Stimulated activated CD8-positive, alpha-beta memory T cell treated with anti-CD3 and anti-CD28 coated beads, Interleukin-7, amount 100 ng/mL, for 4 hours (primary cell): ENCODE data around the gene FAM229B.
"Not testable (repeated sequence)": the region's sequence is repeated elsewhere in the genome, so short reads cannot be mapped to it uniquely, and the experiment has no call there.

ENCODE experiments used
- DNase-seq, 2 donors: peaks; one replicate each; pipeline ENCODE4 v3.0.0-alpha.2; 2020; ENCODE audit warnings: low read depth in 2 of 2

Gene FAM229B

DNA sequence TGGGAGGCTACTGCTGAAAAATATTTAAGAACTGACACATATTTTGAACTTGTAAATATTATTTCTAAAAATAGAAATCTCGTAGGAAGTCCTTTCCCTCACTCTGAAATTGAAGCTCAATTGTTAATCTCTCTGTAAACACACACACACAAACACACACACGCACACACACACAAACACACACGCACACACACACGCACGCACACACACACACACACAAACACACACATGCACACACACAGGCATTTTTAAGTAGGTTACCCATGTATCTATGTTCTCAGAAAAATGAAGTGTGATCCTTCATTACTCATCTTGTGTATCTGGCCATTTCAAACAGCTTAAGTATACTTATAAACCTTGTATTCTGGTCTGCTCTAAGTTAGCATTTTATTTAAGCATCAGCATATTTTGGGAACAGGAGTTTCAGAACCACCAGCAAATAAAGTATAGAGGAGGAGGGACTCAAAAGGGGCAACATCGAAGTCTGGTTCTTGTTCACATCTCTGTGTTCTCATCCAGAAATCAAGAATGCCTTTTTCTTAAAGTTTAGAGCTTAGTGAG lies 21.9 kb upstream of the FAM229B start:
- DNase-seq, result no peak

GRCh38 chr6:112066606-112067005 lies 20.8 kb upstream of the FAM229B start:
- no peak for DNase-seq

- no peak for DNase-seq
Measured at GRCh38 chr6:112081569-112081968, 5.8 kb upstream of the FAM229B start.

DNA sequence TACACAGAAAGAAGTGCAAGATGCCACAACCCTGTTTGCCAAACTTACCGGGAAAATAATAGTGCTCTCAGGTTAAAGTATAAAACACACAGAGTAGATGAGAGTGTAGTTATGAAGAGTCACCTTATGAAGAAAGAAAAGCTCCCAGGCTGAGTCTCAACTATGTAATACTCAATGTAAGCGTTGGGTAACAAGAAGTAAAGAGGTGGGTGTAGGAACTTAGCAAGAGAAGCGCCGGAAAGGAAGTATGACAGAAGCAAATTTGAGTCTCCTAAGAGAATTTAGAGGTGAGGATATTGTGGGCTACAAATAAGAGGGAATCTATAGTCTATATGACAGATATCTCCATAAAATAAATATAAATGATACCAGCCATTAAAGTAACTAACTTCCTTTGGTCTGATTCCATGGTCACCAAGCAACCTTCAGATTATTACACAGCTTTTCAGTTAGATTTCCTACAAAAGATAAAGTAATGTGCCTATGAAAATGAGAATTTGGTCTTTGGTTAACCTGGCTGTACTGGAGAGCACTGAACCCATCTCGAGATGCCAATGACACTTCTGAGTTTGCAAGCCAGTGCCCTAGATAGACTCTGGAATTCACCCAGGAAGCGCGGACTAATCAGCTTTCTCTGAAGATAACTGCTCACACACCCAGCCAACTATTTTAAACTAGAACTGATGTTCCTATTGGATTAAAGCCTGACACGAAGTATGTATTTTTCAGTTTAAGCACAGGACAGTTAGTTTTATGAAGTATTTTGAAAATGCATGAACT lies 1.9 kb upstream of the FAM229B start:
- DNase-seq, result no peak

DNA sequence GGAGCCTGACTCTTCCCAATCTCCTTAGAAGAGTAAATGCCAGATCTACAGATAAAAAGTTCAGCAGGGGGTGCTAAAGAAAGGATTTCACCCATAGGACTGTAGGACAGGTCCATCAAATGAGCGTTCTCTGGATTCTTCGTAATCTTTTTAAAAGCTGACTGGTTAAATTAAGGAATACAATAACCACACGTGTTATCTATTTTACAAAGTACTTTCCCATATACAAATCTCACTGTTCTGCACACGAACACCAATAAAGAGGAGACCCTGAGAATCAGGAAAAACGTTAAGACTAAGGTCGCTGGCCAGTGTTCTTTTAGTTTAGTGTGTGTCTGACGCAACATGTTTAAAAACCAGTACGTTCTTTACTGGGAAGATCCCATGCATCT lies 651 bp upstream of the FAM229B start:
- no peak for DNase-seq

DNA sequence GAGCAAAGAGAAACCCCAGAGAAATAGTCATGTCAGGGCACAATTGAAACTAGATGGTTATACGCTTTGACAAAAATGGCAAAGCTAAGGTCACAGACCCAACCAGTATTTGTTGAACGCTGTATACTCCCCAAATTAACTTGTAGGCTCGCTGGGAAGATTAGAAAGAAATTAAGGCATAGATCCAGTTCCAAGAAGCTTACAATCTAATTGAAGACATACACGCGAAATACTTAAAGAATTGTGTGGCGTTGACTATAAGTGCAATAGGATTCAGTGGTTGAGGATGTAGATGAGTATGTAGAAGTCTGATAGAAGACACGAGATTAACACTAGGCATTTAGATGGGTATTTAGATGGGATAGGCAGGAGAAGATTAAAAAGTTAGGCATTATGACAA lies 525 bp downstream of the FAM229B start:
- DNase-seq, result no peak

- DNase-seq, result no peak
Measured at GRCh38 chr6:112096901-112097300, 9.5 kb downstream of the FAM229B start.

- DNase-seq, result no peak
Measured at GRCh38 chr6:112100561-112100960, 13.2 kb downstream of the FAM229B start.

DNA sequence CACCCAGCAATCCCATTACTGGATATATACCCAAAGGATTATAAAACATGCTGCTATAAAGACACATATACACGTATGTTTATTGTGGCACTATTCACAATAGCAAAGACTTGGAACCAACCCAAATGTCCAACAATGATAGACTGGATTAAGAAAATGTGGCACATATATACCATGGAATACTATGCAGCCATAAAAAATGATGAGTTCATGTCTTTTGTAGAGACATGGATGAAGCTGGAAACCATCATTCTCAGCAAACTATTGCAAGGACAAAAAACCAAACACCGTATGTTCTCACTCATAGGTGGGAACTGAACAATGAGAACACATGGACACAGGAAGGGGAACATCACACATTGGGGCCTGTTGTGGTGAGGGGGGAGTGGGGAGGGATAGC lies 18.6 kb downstream of the FAM229B start:
- not testable (repeated sequence) for DNase-seq

DNA sequence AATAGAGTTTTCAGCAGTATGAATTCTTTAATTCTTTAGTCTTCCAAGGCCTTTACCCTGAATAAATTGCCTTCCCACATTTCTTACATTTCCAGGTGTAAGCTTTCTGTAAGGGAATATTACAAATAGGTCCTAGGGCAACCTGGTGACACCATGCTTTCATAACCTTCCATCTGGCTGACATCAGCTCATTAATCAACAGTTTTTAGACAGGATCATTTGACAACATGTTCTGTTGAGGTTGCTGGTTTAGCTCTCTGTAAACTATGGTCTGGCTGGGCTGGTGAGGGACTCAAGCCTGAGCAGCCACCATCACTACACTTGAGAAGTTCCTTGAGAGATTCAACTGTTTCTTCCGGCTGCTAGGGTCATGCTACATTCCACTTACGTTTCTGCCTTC lies 19.2 kb downstream of the FAM229B start:
- no peak for DNase-seq

- DNase-seq, result no peak
Measured at GRCh38 chr6:112109262-112109661, 21.9 kb downstream of the FAM229B start.

- no peak for DNase-seq
Measured at GRCh38 chr6:112113431-112113830, 26.0 kb downstream of the FAM229B start.

GRCh38 chr6:112113918-112114317 lies 26.5 kb downstream of the FAM229B start:
- no peak for DNase-seq

DNA sequence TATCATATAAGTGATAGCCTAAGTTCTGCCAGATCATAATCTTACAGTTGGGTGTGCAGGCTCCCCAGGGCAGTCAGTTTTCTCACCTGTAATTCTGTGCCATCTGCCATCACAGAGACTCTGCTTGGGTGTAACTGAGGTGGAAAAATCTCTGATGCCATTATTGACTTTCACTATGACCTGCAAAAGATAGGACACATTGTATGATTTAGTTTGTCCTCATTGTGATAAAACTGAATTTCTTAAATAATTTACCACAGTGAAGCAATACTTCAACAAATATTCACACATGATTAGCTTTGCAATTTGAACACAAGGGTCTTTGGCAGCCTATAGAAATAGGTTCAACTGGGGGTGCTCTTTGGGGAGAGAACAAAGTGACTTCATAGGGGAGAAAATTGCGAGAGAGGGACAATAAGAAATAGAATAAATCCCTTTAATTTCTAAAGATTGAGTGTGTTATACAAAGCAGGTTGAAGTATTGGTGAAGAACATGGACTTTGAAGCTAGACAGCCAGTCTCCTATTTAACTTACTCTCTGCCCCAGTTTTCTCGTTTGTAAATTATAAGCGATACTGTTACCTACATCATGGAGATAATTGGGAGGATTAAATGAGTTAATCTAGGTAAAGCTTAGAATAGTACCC lies 27.3 kb downstream of the FAM229B start:
- DNase-seq, result no peak

DNA sequence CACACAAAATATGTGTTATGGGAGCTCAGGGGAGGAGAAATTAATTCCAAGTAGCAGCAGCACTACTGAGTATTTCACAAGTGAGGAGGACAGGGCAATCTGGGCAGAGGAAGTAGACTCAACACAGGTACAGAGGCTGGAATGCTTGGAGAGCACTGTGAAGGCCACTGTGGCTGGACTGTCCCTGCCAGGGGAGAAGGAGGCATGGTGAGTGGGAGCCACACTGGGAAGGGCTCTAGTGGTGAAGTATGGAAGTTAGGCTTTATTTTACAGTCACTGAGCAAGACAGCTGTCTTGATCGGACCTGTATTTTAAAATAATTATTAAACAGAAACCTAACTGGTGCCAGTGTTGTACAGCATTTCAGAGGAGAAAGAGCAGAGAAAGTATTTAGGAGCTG lies 28.8 kb downstream of the FAM229B start:
- DNase-seq, result no peak

GRCh38 chr6:112117554-112117953 lies 30.2 kb downstream of the FAM229B start:
- no peak for DNase-seq

- DNase-seq, result no peak
Measured at GRCh38 chr6:112118034-112118433, 30.6 kb downstream of the FAM229B start.

GRCh38 chr6:112122756-112123155 lies 35.4 kb downstream of the FAM229B start:
- DNase-seq, result no peak

DNA sequence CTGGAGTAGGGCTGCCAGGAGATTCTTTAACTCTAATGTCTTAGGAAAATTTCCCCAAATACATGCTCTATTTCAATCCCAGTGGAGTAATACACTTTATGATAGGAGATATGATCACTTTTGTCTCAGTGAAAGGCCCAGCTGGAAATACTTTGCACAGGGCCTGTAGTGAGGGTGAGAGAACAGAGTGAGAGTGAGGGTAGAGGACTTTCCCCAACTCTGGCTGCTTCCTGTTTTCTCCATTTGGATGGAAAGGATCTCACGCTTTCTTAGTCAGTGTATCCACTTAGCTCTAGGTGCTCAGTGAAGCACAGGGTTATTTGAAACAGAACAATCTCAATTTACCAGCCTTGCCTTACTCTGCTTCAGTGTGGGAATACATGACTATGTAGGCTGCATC lies 36.6 kb downstream of the FAM229B start:
- DNase-seq, result no peak

GRCh38 chr6:112128208-112128607 lies 40.8 kb downstream of the FAM229B start:
- DNase-seq, result no peak

DNA sequence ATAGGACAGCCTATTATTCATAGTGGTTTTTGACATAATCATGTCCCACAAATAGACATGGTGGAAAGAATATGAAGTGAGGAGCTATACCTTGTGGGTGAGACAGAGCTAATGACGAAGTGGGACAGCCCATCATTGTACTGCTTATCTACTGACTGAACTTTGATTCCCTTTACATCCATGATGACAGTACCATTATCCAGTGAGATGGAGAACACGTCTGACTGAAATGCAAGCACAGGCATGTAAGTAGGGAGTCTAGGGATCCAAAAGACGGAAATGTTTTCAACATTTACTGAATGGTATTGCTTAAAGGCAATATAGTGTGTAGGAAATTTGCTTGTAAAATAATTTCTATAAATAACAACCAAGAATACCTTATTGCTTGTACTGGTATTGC lies 43.5 kb downstream of the FAM229B start:
- DNase-seq, result no peak

- no peak for DNase-seq
Measured at GRCh38 chr6:112139052-112139451, 51.7 kb downstream of the FAM229B start.

- DNase-seq, result no peak
Measured at GRCh38 chr6:112141707-112142106, 54.3 kb downstream of the FAM229B start.
